GM23338 (cell line): ENCODE results near the gene PIGN.
A peak's percentile ranks its signal among the peaks of the same experiment; 100 is the strongest.

Source experiments
- CREB1 ChIP-seq: fragments of 250-450 bp; sonication (Bioruptor Pico); IDR thresholded peaks from 2 replicates; pipeline ENCODE4 v1.5.0; 2020; ENCODE audit warnings: low read depth, mild to moderate bottlenecking, moderate library complexity
- CTCF ChIP-seq, 2 experiments: fragments of 200-600 bp in 1 of 2; sonication (generic) in 1 of 2; conservative IDR thresholded peaks; 2 replicates each; pipeline versions ENCODE4 v1.5.1 to v1.6.1; 2016 to 2017; ENCODE audit warnings: antibody characterized with exemption in 2 of 2, low read depth in 2 of 2, mild to moderate bottlenecking in 2 of 2, moderate library complexity in 1 of 2
- ETS1 ChIP-seq: IDR thresholded peaks from 2 replicates; pipeline ENCODE4 v1.6.1; 2016; ENCODE audit warnings: antibody characterized with exemption
- EZH2 ChIP-seq: fragments of 200-600 bp; sonication (generic); IDR thresholded peaks from one replicate; pipeline ENCODE4 v1.8.0; 2017; ENCODE audit warnings: antibody characterized with exemption, mild to moderate bottlenecking, low read depth; ENCODE audit not compliant: unreplicated experiment
- EZH2phosphoT487 ChIP-seq: fragments of 200-600 bp; sonication (generic); IDR thresholded peaks from one replicate; pipeline ENCODE4 v1.8.1; 2018; ENCODE audit warnings: antibody characterized with exemption; ENCODE audit not compliant: unreplicated experiment
- JUNB ChIP-seq: IDR thresholded peaks from one replicate; pipeline ENCODE4 v1.6.1; 2016; ENCODE audit warnings: antibody characterized with exemption; ENCODE audit not compliant: unreplicated experiment
- NANOG ChIP-seq: IDR thresholded peaks from 2 replicates; pipeline ENCODE4 v1.6.1; 2016; ENCODE audit warnings: antibody characterized with exemption, borderline replicate concordance
- POLR2AphosphoS5 ChIP-seq: IDR thresholded peaks from 2 replicates; pipeline ENCODE4 v1.6.1; 2016; ENCODE audit warnings: antibody characterized with exemption, low read depth
- REST ChIP-seq: IDR thresholded peaks from one replicate; pipeline ENCODE4 v1.6.1; 2018; ENCODE audit warnings: antibody characterized with exemption; ENCODE audit not compliant: unreplicated experiment
- STAT1 ChIP-seq: IDR thresholded peaks from one replicate; pipeline ENCODE4 v1.6.1; 2016; ENCODE audit warnings: antibody characterized with exemption; ENCODE audit not compliant: unreplicated experiment
- ZNF114 ChIP-seq: fragments of 250-450 bp; sonication (Bioruptor Pico); IDR thresholded peaks from 2 replicates; pipeline ENCODE4 v1.5.0; 2020; ENCODE audit warnings: mild to moderate bottlenecking, moderate library complexity
- ZNF331 ChIP-seq: fragments of 250-450 bp; sonication (Bioruptor Pico); IDR thresholded peaks from 2 replicates; pipeline ENCODE4 v1.5.0; 2020; ENCODE audit warnings: low read depth, mild to moderate bottlenecking, moderate library complexity
- ZNF462 ChIP-seq: fragments of 250-450 bp; sonication (Bioruptor Pico); IDR thresholded peaks from 2 replicates; pipeline ENCODE4 v1.5.0; 2020; ENCODE audit warnings: mild to moderate bottlenecking, moderate library complexity

- TF ChIP-seq EZH2phosphoT487, result no peak
- TF ChIP-seq CTCF (conservative IDR thresholded peaks at IDR 0.05; ENCODE audit: low read depth in 2 of 2), result no peak
- no peak for TF ChIP-seq EZH2
- TF ChIP-seq CREB1 (CRISPR knock-in tag), result no peak
- no peak for TF ChIP-seq REST
- no peak for TF ChIP-seq POLR2AphosphoS5
- no peak for TF ChIP-seq JUNB
- no peak for TF ChIP-seq ZNF331 (CRISPR knock-in tag)
- TF ChIP-seq ZNF462, result 0 out of 2 replicates have a peak, but pooled peaks have one; percentile 42
- TF ChIP-seq NANOG, result no peak
- no peak for TF ChIP-seq ETS1
- no peak for TF ChIP-seq STAT1
- TF ChIP-seq ZNF114 (CRISPR knock-in tag), result no peak
Observed at GRCh38 chr18:62152844-62153243, 34.0 kb downstream of the PIGN start.
